GM21390 (cell line): ENCODE results near the gene ITIH5.

Source experiments
- ATAC-seq: cut with Tn5 transposase; IDR thresholded peaks from one replicate; pipeline ENCODE4 v1.9.1; 2021; ENCODE audit not compliant: unreplicated experiment

Gene ITIH5

DNA sequence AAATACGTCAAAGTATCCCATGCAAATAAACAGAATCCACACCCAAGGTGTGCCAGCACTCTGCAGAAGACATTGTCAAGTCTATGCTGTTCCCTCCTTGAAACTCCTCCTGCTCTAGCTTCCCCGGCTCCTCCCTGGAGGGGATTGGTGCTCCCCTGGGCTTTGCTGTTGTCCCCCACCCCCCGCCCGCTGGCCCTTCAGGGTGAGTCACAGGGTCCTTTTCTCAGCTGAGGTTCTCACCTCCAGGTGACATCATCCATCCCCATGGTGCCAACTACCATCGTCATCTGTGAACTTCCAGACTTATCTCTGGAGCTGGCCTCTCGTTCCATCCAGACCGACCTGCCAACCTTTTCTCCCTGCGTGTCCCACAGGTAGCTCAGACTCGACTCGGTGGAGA is 77.0 kb downstream of the ITIH5 start:
- ATAC-seq: no peak

DNA sequence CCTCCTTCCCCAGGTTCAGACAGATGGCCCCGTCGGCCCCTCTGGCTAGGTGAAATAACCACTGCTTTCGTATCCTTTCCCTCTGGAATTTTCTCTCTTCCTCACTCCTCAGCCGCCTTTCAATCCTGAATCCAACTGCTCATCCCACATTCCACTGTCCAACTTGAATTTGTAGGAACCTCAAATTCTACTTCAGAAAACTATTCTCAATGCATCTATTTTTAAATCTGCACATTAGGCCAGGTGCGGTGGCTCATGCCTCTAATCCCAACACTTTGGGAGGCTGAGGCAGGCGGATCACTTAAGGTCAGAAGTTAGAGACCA is 78.9 kb downstream of the ITIH5 start:
- no peak for ATAC-seq

- ATAC-seq: no peak
Measured at GRCh38 chr10:7587168-7587864, 79.5 kb downstream of the ITIH5 start.

GRCh38 chr10:7585228-7585627 is 81.5 kb downstream of the ITIH5 start:
- no peak for ATAC-seq

DNA sequence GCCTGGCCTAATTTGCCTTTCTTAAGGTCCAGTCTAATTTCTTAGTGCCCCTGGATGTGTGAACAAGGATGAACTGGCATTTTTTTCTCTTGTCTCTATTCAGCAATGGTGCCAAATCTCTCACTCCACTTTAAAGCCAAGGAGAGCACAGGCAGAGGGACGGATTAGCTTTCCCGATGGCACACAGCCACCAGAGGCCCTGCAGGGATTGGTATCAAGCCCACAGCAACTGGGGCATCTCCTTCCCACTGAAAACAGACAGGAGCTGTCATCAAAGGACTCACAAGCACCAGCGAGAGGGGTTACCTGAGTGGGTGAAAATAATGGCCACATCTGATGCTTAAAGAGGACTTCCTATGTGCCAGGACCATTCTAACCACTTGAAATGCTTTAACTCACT is 83.1 kb downstream of the ITIH5 start:
- ATAC-seq: no peak

- no peak for ATAC-seq
Measured at GRCh38 chr10:7580520-7580919, 86.2 kb downstream of the ITIH5 start.

DNA sequence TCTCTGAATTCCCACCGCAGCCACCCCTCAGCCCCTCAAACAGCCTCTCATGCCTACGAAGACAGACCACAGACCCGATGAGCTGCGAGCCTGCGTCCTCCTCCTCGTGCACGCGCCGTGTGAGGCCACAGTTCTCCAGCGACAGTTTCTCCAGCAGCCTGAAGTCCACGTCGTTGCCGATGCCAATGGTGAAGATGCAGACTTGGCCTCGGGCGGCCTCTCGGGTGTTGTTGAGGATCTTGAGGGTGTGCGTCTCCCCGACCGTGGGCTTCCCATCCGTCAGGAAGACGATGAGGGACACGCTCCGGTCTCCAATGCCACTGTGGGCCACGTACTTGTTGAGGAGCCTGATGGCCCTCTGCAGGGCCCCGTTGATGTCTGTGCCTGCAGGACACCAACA is 87.1 kb downstream of the ITIH5 start:
- ATAC-seq: no peak

- ATAC-seq: no peak
Measured at GRCh38 chr10:7577579-7577978, 89.2 kb downstream of the ITIH5 start.

DNA sequence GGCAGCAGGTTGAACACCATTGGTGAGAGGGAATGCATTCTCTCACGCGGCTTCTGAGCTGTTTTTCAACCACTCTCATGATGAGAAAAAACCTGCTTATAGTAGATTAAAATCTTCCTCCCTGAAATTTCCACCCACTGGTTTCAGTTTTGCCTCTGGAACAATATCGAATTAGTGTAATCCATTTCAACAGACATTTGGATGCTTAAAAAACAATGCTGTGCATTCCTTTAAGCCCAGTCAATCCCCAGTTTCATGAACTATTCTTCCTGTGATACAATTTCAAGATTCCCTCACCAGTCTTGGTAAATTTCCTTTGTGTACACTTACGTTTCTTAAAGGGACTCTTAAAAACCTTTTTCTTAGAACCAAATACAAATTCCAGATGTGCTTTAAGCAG is 89.6 kb downstream of the ITIH5 start:
- ATAC-seq: no peak

- no peak for ATAC-seq
Measured at GRCh38 chr10:7576340-7576739, 90.4 kb downstream of the ITIH5 start.

GRCh38 chr10:7572391-7572790 is 94.4 kb downstream of the ITIH5 start:
- ATAC-seq: no peak

GRCh38 chr10:7571981-7572380 is 94.8 kb downstream of the ITIH5 start:
- no peak for ATAC-seq

DNA sequence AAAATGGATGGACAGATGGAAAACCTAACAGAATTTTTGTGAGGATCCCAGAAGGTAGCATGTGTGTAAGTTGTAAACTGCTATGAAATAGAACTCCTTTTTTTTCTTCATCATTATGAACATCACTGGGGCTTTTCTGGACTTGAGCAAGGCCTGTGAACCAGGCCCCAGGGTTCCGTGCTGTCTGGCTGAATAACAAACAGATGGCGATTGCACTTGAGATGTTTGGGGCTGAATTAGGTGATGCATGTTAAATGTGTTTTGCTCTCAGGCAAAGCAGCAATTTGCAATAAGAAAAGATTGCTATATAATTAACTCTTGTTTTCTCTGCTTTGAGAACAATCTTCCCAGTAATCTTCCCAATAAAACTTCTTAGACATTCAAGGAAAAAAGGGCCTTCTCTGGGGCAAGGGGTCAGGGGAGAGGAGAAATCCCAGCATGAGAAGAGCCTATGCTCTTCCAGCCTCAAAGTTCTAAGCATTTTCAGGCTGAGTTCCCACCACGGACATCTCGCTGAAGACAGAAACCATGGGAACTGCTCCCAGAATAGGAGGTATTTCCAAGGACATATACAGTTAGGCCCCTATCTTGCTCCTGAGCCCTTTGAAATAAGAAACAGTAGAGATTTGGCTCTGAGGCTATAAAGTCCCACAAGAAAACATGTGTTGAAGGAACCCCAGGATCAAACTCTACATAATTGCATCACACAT is 98.7 kb downstream of the ITIH5 start:
- no peak for ATAC-seq

GRCh38 chr10:7566891-7567290 is 99.9 kb downstream of the ITIH5 start:
- ATAC-seq: no peak

DNA sequence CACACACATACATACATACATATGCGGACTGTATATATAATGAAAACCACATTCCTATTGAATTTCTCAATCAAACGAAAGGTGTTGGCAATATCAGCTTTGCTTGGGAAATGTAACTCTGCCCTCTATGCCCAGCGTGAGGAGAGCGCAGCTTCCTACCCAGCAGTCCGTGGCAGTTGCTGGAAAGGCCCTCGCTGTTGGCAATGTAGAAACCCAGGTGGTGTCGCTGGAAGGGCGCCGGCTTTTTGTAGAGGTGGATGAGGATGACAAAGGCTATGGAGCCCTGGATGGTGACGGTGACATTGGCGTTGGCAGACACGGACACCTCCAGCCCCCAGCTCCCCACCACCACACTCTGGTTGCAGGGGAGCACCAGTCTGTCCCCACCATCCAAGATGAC is 100.9 kb downstream of the ITIH5 start:
- ATAC-seq: no peak

GRCh38 chr10:7563770-7564169 is 103.0 kb downstream of the ITIH5 start:
- ATAC-seq: no peak

- no peak for ATAC-seq
Measured at GRCh38 chr10:7563368-7563767, 103.4 kb downstream of the ITIH5 start.

DNA sequence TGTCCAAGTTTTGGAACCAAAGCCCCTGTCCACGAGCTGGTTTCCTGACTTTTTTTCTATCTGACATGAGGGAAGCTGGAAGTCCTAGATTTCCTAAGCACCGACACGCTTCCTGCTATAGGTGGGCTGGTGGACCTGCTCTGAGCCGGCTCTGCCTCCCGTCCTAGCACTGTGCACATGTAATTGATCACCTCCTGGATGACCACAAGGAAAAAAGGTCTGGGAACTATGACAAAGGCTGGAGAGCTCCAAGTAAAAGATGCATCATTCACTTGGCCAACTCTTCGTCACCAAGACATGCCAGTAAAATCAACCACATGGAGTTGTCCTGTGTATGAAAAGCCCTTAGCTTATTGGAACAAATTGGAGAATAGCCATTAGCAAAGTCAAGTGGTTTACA is 104.8 kb downstream of the ITIH5 start:
- ATAC-seq: no peak

DNA sequence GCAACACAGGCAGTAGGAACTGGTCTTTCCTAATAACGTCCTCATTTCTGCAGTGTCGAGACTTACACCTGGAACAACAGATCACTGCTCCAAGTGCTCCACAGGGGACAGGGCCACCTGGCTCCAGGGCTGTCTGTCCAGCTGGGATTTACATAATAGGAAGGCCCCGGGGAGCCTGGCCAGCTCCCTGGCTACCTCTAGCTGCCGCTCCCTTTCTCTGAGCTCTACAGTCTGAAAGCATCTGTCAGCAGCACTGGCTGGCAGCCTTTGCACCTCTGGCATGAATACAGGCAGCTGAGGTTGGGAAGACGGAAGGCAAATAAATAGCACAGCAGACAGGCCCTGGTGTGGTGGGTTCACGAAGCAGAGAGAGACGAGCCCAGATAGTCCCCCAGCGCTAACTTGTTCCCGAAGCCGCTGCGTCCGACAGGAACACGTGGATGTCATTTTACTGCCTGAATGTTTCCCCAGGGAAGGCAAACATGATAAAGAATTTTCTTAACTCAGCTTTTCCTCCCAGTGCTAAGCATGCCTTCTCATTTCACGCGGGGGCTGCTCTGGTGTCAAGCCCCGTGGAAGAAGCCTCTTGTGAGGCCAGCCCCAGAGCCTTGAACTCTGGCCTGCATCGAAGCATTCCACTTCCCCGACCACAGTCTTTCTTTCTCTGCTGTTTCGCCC is 105.4 kb downstream of the ITIH5 start:
- no peak for ATAC-seq

DNA sequence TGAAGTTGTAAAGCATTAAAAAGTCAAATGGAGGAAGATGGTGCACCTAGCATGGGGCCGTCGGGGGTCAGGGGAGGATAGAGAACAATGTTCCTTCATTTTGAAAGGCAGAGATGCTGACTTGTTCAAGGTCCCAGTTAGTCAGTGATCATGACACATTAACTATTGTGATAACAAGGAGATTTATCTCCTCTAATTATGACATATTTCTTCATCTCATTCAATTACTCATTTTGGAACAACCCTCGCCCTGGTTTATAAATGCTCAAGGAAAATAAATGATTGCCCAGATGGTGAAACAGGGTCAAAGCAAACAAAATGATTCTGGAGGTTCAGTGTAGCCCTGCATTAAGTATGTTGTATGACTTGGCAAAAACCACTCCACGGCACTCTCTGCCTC is 106.2 kb downstream of the ITIH5 start:
- no peak for ATAC-seq

DNA sequence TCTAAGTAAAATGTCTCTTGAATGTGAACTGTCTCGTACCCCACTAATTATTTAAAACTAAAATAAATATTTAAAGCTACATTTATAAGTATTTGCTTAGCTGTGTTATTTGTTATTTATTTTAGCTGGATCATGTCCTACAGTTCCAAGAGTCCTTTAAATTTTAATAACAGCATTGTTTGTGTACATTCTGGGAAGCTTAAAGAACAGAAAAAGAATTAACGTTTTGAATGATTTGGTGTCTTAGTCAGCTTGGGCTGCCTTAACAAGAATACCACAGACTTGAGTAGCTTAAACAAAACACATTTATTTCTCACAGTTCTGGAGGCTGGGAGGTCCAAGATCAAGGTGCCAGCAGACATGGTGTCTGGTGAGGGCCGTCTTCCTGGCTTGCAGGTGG is 107.4 kb downstream of the ITIH5 start:
- ATAC-seq: no peak

DNA sequence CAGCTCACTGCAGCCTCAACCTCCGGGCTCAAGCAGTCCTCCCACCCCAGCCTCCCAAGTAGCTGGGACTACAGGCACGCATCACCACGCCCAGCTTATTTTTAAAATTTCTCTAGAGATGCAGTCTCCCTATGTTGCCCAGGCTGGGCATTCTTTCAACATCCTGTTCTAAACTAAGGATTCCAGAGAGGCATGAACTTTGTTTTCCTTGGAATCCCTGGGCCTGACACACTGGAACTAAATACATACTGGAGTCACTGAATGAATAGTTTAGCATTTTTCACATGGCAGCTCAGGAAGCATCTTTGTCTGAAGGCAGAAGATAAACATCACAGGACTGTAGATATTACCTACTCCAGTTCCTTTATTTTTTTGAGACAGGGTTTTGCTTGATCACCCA is 108.7 kb downstream of the ITIH5 start:
- no peak for ATAC-seq
